Measurements from ENCODE around the gene CYP17A1.
"Not testable (repeated sequence)": the region's sequence is repeated elsewhere in the genome, so short reads cannot be mapped to it uniquely, and the experiment has no call there.

Gene CYP17A1, protein sequence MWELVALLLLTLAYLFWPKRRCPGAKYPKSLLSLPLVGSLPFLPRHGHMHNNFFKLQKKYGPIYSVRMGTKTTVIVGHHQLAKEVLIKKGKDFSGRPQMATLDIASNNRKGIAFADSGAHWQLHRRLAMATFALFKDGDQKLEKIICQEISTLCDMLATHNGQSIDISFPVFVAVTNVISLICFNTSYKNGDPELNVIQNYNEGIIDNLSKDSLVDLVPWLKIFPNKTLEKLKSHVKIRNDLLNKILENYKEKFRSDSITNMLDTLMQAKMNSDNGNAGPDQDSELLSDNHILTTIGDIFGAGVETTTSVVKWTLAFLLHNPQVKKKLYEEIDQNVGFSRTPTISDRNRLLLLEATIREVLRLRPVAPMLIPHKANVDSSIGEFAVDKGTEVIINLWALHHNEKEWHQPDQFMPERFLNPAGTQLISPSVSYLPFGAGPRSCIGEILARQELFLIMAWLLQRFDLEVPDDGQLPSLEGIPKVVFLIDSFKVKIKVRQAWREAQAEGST

DNA sequence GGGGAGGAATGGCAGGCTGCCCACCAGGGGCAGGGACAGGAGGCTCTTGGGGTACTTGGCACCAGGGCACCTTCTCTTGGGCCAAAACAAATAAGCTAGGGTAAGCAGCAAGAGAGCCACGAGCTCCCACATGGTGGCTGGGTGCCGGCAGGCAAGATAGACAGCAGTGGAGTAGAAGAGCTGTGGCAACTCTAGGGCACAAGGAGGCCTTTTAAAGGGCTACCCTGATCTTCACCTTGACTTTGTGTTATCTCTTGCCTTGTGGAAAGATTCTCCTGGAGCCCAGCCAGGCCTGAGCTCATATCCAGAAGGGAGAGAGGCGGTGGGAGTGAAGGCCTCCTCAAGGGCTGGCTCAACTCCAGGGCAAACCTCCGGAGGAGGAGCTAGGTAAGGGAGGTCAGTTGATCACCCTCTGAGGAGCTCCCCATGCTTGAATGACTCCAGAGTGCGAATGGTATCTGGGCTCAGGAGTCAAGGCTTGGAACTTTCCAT is at the start of gene CYP17A1:
CYP17A1 (minus strand) TSS at position 184 of the 492 bp plus-strand sequence; CDS start at position 132, 52 bp downstream.
- no peak for DNase-seq

DNA sequence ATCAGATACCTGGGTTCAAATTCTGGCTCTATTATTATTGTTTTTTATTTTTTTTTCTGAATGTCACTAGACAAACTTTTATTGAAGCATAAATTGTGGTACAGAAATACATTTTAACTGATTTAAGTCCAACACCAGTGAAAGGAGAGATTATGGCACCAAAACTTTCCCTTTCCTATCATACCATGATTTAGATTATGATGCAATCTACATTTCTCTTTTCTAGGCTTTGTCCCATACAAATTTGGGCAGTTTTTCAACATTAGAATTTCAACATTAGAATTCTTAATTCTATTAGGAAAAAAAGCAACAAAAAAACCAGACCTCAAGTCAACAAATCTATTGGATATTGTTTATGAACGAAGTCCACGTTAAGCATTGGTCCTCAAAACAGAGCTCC is 43.0 kb upstream of the CYP17A1 start:
- no peak for DNase-seq

DNA sequence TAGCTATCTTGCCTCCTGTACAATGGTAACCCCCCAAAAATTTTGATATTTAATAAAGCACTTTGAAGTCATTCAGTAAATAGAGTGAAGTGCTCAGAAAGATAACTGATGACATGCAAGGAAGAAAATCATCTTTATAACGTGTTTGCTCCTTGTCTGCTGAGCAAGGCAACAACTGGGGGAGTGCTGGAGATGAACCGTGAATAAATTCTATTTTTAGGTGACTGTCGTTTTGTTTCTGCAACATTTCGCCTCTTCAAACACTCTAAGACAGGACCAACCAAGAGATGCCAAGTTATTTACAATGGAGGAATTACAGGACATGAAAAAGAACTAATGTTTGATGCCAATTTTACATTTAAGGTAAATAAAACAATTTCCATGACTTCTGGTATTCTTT is 41.4 kb upstream of the CYP17A1 start:
- DNase-seq: no peak

DNA sequence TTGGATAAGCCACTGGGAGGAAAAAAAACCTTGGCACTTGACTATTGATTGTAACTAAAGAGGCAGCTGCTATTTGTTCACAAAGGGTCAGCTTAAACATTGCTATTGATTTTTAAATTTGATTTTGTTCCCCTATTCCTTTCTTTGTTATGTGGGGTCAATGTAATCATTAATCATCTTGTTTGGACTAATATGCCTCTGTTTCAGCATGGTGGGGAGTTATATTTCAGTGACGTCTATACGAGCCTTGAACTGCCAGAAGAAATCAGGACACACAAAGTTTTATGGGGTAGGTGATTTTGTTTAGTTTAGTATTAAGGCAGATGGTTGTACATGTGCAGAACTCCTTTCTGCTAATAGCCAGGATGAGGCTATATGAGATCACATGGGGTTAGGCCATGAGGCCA is 39.5 kb upstream of the CYP17A1 start:
- no peak for DNase-seq

DNA sequence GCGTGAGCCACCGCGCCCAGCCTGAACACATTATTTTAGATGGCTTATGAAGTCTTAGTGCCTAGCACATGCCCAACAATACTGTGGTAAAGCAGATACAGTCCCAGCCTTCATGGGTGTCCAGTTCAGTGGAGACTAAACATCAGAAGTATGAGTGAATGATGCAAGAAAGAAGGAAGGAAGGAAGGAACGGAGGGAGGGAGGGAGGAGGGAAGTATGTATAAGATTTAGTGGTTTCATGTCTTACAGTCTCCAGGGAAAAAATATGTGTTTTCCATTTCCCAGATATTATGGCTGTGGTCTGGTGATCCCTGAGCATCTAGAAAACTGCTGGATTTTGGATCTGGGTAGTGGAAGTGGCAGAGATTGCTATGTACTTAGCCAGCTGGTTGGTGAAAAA is 35.0 kb upstream of the CYP17A1 start:
- DNase-seq: no peak

DNA sequence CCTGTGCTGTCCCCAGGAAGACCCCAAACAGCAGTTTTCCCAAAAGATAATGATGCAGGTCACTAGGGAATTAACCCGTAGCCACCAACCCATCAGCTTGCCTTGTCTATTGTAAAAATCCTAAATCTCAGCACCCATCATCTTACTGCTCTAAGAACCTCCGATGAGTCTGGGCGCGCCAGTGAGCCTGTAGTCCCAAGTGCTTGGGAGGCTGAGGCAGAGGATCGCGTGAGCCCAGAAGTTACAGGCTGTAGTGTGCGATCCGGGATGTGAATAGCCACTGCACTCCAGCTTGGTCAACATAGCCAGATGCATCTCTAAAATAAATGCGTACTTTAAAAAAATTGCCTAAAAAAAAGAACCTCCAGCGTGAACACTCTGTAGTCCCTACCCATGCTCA is 33.0 kb upstream of the CYP17A1 start:
- no peak for DNase-seq

DNA sequence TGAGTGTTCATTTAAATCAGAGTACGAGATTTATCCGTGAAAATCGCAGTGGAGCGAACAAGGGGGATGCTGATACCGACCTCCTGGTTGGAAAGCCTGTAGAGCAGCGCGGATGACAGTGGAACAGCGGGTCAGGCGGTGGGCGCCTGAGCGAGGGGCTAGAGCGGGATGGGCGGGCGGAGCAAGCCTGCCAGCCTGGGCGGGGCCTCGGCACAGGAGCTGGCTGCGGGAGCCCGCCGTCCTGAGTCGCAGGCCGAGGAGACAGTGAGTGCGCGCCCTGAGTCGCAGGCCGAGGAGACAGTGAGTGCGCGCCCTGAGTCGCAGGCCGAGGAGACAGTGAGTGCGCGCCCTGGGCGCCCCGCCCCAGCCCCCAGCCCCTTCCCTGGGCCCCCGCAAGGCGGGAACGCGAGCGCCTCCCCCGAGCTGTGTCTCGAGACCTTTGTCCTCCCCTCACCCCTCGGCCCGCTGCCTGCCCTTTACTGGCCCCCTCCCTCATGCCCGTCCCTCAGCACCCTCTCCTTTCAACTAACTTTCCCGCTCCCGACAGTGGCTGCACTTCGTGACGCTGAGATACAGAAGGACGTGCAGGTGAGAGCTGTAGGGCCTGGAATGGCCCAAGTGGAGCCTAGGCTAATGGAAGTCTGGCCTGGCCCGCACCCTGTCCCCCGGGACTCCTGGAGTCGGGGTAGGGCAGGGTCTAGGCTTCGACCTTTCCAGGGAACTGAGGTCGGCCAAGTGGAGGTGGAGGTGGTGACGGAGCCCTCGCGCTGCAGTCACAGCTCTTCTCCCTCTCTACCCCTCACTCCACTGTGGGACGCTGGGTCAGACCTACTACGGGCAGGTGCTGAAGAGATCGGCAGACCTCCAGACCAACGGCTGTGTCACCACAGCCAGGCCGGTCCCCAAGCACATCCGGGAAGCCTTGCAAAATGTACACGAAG is 32.3 kb upstream of the CYP17A1 start, which contains the start of gene AS3MT:
AS3MT (plus strand) TSS at position 213 of the 941 bp plus-strand sequence; CDS start at position 336, 123 bp downstream.
- peak; percentile 26 for DNase-seq

DNA sequence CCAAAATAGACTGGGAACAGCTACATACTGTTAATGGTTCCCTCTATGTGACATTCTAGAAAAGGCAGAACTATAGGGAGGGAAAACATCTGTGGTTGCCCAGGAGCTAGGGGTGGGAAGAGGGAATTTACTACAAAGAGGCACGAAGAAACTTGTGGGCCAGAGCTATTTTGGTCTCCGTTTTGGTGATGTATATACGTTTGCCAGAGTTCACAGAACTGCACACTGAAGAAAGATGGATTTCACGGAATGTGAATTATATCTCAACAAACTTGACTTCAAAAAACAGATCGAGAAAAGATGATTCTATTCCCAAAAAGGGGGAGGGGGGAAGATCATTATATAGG is 31.7 kb upstream of the CYP17A1 start:
- no peak for DNase-seq

DNA sequence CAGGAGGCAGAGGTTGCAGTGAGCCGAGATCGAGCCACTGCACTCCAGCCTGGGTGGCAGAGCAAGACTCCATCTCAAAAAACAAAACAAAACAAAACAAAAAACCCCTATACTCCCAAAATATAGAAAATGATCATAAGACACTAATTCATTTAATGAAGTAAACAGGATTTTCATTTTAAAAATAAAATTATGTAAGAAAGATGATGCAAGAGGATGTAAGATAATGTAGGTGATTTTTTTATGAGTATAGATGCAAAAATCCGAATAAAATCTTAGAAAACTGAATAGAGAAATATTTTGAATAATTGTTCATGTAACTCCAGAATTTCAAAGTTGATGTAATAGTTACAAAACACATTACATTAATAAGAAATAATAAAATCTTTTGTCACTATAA is 28.4 kb upstream of the CYP17A1 start:
- DNase-seq: no peak

DNA sequence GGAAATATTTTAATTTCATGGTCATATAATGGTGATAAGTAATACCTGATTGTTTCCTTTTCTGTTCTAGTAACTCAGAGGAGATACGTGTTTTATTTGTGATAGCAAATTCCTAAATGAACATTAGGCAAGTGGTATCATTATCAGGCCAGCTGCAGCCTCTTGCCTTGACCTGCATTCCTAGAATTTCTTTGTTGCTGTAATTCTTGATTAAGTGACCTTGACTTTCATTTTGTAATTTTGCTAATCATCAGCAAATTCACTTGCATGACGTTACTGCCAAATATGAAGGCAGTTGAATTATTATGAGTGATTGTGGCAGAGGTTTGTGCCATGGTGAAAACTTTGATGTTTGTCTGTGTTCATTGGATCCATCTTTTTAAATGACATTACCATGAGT is 26.4 kb upstream of the CYP17A1 start:
- no peak for DNase-seq

DNA sequence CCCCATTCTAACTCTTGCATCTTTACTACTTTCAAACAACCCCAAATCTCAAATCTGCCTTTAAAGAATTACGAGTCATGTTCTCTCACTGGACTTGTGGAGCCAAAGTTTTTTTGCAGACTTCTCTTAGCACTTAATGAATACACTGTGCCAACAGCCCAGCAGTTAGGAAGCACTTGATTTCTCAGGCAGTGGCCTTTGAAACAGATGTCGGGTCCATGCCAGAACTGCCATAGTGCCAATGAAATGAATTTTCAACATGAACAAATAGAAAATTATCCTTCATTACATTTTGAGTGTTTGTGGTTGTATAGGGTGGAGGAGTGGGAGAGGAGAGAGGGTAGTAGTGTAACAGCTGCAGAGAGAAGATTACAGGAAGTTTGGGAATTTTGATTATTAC is 22.7 kb upstream of the CYP17A1 start:
- no peak for DNase-seq

DNA sequence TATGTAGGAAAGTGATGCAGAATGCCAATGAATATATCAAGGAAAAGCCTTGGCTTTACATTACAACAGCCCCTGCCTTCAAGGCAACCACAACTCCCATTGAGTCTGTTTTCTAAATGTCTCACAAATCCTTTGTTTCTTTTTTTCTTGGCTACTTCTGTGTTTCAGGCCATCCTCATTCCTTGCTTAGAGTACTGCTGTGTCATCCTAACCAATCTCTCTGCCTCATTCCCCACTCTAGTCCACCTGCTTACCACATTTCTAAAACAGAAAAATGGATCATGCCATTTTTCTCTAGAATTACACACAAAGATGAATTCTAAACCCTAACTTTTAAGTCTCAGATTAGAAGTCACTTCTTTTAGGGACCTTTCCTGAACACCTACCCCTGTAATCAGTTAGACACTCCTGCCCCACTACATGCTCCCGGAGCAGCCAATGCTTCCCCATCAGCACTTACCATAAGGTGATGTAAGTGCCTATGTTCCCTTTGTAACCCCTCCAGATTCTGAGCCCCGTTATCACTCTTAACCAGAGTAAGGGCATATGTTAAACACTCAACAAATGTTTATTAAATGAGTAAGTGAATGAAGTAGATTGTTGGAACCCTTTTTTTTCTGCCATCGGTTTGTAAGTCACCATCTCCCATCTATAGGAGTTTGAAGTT is 19.7 kb upstream of the CYP17A1 start:
- no peak for DNase-seq

DNA sequence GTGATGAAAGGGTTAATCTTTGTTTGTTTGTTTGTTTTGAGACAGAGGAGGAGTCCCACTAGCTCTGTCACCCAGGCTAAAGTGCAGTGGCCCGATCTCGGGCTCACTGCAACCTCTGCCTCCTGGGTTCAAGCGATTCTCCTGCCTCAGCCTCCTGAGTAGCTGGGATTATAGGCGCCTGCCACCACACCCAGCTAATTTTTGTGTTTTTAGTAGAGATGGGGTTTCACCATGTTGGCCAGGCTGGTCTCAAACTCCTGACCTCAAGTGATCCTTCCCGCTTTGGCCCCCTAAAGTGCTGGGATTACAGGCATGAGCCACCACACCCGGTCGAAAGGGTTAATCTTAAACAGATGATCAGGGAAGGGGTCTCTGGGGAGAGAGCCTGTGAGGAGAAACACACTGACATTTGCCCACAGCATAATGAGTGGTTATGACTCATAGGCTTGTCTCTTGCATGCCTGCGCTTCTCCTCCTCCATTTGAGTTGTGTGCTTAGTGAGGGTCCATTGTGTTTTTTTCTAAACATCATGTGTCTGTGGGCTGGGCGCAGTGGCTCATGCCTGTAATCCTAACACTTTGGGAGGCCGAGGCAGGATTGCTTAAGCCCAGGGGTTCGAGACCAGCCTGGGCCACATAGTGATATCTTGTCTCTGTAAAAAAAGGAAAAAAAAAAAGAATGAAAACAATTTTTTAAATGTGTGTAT is 18.7 kb upstream of the CYP17A1 start:
- DNase-seq: not testable (repeated sequence)

DNA sequence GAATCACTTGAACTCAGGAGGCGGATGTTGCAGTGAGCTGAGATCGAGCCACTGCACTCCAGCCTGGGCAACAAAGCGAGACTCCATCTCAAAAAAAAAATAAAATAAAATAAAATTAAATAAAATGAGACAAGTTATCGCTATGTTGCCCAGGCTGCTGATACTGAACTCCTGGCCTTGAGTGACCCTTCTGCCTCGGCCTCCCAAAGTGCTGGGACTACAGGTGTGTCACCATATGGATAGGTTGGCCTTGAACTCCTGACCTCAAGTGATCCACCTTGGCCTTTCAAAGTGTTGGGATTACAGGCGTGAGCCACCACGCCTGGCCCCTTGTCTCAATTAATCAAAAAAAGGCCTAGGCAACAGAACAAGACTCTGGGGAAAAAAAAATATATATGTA is 16.0 kb upstream of the CYP17A1 start:
- not testable (repeated sequence) for DNase-seq

DNA sequence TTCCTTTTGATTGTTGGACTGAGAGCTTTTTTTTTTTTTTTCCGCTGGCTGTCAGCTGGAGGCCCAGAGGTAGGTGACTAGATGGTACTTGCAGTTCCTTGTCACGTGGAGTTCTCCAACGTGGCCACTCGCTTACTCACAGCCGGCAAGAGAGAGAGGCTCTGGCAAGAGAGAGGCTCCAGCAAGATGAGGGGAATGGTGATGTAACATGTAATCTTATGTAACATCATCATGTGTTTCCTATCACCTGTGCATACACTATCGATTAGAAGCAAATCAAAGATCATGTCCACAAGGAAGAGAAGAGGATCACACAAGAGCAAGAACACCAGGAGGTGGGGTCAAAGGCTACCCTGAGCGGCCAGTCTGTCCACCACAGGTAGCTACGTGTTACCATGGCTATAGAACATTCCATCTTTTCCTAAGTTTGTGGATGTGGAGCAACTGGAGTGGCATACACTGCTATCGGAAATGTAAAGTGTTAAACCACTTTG is 12.9 kb upstream of the CYP17A1 start:
- DNase-seq: no peak

DNA sequence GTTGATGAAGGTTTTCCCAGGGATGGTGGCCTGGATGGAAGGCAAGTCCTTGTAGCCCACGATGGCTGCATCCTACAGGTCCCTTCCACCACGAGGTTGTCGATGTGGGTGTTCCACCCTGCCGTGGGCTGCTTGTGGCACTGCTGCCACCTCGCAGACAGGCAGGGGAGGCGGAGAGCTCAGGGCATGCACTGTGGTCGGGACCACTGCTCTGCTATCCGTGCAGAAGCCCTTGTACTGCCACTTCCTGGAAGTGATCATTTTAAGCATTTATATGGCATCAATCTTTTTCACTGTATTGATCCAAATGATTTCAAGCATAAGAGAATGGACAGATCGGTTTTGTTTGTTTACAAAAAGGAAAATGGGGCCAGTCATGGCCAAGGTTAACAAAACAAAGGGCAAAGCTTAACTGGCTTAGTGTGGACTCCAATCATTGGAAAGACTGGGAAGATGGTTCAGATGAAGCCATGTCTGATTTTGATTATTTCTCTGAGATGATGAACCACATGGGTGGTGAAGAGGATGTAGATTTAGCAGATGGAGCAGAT is 8.2 kb upstream of the CYP17A1 start:
- DNase-seq: no peak

DNA sequence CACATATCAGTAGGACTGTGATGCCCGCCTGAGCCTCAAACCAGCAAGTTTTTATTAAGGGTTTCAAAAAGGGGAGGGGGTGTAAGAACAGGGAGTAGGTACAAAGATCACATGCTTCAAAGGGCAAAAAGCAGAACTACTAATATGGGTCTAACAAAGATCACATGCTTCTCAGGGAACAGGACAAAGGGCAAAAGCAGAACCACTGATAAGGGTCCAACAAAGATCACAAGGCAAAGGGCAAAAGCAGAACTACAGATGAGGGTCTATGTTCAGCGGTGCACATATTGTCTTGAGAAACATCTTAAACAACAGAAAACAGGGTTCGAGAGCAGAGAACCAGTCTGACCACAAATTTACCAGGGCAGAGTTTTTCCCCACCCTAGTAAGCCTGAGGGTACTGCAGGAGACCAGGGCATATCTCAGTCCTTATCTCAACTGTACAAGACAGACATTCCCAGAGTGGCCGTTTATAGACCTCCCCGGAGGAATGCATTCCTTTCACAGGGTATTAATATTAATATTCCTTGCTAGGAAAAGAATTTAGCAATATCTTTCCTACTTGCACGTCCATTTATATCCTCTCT is 7.1 kb upstream of the CYP17A1 start:
- not testable (repeated sequence) for DNase-seq

DNA sequence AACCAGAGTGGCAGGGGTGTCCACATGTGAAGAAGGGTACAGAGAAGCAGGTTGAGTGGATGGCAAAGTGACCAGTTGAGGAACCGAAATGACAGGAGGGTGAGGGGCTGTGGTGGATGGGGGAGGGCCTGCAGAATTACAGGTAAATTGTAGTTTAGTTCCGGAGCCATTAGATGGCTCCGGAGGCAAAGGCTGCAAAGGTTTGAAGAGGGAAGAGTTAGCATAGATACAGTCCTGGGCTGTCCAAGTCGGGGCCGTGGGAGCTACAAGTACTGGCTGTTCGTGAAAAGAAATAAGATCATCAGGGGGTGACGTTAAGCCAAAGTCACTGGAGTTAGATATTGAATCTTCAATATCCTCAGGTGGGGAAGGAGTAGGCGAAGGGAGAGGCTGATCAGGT is 5.9 kb upstream of the CYP17A1 start:
- DNase-seq: not testable (repeated sequence)

DNA sequence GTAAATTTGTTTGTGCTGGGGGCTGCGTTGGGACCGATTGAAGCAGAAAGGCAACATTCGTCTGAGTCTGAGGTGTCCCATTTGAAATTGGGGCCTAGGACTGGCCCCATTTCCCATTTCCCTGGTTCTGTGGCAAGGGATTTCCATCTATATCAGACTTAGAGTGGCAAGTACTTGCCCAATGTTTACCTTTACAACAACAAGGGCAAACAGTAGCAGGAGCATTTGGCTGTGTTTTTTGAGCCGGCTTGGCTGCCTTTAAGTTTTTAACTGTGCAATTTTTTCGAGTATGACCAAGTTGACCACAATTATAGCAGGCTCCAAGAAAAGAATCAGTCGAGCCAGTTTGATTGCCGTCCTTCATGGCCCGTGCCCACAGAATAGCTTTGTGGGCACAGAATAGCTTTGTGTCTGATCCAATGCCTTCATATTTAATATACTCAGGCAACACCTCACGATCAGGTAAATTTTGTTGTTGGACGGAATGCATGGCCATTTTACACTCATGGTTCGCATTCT is 4.7 kb upstream of the CYP17A1 start:
- no peak for DNase-seq

DNA sequence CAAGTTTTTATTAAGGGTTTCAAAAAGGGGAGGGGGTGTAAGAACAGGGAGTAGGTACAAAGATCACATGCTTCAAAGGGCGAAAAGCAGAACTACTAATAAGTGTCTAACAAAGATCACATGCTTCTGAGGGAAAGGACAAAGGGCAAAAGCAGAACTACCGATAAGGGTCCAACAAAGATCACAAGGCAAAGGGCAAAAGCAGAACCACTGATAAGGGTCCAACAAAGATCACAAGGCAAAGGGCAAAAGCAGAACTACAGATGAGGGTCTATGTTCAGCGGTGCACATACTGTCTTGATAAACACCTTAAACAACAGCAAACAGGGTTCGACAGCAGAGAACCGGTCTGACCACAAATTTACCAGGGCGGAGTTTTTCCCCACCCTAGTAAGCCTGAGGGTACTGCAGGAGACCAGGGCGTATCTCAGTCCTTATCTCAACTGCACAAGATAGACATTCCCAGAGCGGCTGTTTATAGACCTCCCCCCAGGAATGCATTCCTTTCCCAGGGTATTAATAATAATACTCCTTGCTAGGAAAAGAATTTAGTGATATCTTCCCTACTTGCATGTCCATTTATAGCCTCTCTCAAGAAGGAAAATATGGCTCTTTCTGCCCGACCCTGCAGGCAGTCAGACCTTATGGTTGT is 1.2 kb upstream of the CYP17A1 start:
- not testable (repeated sequence) for DNase-seq

Measured in NCI-H345 (cell line).